AG20443 (cell line): ENCODE measurements around the gene F7.
A peak's percentile ranks its signal among the peaks of the same experiment; 100 is the strongest.
"Not testable (repeated sequence)": the region's sequence is repeated elsewhere in the genome, so short reads cannot be mapped to it uniquely, and the experiment has no call there.

ENCODE experiments used
- DNase-seq: peaks from one replicate; pipeline ENCODE4 v3.0.0; 2012; ENCODE audit warnings: low spot score, mixed read lengths

F7 gene

DNA sequence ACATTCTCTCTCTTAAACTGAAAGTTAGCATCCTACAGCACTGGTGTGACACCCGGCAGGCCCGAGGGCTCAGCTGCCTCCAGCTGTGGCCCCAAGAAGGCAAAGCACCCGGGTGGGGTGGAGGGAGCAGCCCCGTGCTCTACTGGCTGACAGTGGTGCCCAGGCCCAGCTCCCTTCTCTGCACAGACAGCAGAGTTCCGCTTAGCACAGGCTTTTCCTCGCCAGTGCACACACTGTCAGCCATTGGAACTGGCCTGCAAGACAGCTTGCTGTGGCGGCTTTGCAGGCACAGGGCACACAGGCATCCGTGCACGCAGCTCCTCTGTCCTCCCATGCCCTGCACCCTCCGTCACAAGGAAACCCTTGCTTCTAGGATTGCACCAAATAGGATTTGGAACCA, 3.3 kb upstream of the F7 start:
- DNase-seq, result not testable (repeated sequence)

- DNase-seq, result no peak
Measured at GRCh38 chr13:113102727-113103126, 2.9 kb upstream of the F7 start.

DNA sequence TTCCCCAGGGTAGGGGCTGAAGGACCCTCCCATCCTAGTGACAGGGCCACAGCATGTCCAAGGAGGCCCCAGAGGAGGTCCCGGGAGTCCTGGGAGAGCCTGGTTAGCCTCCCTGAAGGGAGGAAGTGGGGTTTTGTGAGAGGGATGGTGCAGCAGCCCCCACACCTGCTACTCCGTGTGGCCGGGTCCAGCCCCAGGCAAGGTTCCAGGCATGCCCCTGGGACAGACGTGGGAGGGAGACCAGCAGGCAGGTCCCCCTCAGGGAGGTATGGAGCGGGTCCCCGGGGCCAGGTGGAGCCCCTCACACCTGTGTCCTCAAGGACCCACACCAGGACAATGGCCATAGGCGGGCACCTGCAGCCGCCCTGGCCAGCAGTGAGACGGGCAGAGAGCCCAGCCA, 1.9 kb upstream of the F7 start:
- no peak for DNase-seq

- no peak for DNase-seq
Measured at GRCh38 chr13:113105921-113106452, 396 bp downstream of the F7 start.

DNA sequence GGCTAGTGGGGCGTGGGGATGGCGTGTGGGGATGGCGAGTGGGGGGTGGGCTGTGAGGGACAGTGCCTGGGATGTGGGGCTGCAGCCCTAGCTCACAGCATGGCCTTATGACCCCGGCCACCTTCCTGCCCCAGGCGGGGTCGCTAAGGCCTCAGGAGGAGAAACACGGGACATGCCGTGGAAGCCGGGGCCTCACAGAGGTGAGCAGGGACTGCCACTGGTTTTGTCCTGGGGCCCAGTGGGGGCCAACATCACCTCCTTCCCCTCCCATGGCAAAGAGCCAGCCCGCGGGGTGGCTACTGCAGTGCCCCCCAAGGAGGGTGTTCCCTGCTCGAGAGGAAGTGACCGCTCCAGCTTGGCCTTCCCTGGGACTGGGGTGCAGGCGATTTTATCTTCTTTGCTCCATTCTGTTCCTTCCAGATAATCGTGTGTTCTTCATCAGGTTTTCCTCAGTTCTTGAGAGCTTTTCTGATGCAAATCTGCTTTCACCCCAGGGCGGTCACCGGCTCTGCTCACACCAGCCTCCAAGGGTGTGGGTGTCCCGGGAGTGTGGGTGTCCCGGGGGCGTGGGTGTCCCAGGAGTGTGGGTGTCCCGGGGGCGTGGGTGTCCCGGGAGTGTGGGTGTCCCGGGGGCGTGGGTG, 1.2 kb downstream of the F7 start:
- DNase-seq, result no peak

GRCh38 chr13:113108521-113108920, 2.9 kb downstream of the F7 start:
- not testable (repeated sequence) for DNase-seq

GRCh38 chr13:113109151-113110047, 3.8 kb downstream of the F7 start:
- no peak for DNase-seq

DNA sequence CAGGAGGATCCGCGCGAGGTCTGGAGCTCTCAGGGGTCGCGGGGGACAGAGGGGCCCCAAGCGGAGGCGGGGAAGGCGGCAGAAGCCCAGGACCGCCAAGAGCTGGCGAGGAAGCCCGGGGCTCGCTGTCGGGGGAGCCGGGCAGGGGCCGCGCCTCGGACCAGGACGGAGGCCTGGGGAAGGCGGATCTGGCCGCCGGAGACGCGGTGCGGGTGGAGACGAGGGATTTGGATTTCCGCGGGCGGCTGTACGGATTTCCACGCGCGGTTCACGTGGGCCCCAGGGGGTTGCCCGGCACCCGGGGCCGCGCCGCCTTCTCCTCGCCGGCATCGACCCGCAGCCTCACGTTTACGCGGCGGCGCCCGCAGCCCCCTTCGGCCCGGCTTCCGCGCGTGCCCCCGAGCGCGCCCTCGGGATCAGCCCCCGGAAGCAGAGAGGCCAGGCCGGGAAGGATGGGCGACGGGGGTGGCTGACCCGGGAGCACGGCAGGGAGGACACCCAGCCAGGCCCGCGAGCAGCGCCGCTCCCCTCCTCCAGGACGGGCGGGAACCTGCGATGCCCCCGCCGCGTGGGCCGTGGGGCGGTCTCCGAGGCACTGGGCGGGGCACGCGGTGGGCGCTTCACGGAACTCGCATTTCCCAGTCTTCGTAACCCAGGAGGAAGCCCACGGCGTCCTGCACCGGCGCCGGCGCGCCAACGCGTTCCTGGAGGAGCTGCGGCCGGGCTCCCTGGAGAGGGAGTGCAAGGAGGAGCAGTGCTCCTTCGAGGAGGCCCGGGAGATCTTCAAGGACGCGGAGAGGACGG, 4.7 kb downstream of the F7 start:
- peak; percentile 33 for DNase-seq

DNA sequence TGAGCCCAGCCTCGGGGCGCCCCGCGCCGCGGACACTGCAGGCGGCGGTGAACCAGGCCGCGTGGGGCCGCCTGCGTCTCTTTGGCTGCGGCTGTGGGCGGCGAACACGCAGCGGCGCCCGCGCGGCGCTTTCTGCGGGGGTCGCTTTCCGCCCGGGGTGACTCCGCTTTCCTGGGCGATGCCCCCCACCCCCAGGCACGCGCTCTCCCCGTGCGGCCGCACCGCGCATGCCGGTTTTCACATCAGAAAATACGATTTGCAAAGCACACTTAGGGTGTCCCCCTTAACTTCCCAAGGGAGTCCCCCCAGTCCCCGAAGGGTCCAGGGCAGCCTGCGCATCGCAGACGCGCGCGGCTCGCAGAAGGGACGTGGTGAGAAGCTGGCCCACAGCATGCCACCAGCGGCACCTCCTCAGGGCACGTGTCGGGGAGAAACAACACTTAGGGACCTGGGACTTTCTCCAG, 5.3 kb downstream of the F7 start:
- no peak for DNase-seq

DNA sequence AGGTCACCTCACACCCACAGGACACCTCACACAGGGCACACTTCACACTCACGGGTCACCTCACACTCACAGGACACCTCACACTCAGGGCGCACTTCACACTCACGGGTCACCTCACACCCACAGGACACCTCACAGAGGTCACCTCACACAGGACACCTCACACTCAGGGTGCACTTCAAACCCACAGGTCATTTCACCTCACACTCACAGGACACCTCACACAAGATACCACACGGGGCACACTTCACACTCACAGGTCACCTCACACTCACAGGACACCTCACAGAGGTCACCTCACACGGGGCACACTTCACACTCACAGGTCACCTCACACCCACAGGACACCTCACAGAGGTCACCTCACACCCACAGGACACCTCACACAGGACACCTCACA, 6.2 kb downstream of the F7 start:
- not testable (repeated sequence) for DNase-seq

GRCh38 chr13:113112475-113112874, 6.9 kb downstream of the F7 start:
- not testable (repeated sequence) for DNase-seq

GRCh38 chr13:113112893-113113845, 7.6 kb downstream of the F7 start:
- DNase-seq, result no peak

DNA sequence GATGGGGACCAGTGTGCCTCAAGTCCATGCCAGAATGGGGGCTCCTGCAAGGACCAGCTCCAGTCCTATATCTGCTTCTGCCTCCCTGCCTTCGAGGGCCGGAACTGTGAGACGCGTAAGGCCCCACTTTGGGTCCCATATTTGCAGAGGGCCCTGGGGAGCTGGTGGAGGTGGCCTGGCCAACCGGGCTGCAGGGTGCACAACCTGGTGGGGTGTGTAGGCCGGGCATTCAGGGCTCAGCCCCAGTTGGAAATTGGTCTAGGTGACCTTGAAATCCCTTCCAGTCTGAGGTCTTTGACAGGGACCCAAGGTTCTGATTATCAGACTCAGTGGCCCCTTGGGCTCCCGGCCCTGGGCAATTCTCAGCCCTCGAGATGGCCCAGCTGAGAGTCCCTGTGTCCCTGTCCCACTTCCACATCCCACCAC, 8.3 kb downstream of the F7 start:
- no peak for DNase-seq

- no peak for DNase-seq
Measured at GRCh38 chr13:113114511-113115362, 9.1 kb downstream of the F7 start.

DNA sequence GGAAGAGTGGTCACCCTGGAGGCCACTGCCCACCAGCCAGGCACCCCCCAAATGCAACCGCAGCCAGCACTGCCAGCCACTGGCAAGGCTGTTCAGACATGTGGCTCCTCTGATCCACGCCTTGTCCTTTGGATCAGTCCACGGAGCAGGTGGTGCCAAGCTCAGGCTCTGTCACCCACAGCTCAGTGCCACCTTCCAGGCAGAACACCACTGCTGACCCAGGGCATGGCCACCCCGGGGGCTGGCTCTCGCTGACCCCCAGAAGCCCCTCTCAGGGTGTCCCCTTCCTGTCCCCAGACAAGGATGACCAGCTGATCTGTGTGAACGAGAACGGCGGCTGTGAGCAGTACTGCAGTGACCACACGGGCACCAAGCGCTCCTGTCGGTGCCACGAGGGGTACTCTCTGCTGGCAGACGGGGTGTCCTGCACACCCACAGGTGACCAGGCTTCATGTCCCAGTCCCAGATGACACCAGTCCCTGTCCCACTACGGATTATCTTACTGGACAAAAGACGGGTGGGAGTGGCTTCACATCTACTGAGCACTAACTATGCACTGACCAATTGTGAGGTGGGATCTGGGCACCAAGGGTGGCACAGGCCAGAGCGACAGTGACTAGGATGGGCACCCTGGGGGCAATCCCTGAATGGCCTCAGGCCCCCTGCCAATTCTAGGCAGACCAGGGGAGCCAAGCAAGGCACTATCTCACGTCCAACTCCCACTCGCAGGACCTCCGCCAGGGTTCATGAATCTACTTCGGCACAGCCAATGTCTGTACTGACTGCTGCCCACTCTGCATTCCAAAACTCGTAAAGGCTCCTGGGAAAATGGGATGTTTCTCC, 10.0 kb downstream of the F7 start:
- no peak for DNase-seq

GRCh38 chr13:113116206-113116800, 10.7 kb downstream of the F7 start:
- DNase-seq, result no peak

- DNase-seq, result no peak
Measured at GRCh38 chr13:113116871-113117271, 11.3 kb downstream of the F7 start.

DNA sequence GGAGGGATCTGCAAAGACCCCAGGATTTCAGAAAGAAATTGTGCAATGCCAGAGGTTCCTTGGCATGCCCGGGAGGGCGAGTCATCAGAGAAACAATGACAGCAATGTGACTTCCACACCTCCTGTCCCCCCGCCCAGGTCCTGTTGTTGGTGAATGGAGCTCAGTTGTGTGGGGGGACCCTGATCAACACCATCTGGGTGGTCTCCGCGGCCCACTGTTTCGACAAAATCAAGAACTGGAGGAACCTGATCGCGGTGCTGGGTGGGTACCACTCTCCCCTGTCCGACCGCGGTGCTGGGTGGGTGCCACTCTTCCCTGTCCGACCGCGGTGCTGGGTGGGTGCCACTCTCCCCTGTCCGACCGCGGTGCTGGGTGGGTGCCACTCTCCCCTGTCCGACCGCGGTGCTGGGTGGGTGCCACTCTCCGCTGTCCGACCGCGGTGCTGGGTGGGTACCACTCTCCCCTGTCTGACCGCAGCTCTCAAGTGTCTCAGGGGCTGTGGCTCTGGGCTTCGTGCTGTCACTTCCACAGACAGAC, 11.8 kb downstream of the F7 start:
- peak; percentile 68 for DNase-seq

DNA sequence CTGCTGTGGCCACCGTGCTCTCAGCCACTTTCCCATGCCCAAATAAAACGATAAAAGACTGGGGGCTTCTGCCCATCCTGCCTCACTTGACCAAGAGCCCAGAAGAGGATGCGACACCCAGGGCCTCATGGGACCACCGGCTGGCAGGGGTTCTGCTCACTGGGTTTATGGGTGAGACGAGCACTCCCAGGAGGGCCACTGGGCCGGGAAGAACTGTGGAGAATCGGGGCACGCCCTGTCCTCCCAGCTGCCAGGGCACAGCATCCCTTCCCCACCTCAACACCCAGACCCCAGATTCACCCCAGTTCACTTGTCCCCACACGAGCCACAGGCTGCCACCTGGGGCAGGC, 12.3 kb downstream of the F7 start:
- no peak for DNase-seq
